HCT116 (cell line): ENCODE results near the gene FASN. TPM values are rescaled to one million over a fixed set of nuclear protein-coding genes. Genes with fewer than 3 reads are reported as not detected.

Source experiments
- ATAC-seq: fragments of 200-7000 bp; cut with Tn5 transposase; 2 replicates; pipeline ENCODE4 v1.9.1; 2020; ENCODE audit warnings: mild to moderate bottlenecking, moderate library complexity
- BruUV-seq: library from RNA; stranded (reverse); fragments of 400-500 nt; replicated peaks from 2 replicates; lab custom pipeline; 2021; lab: Mats Ljungman, UMichigan
- CTCF ChIA-PET: fragments of 300-600 bp; sonication (Branson Sonifier 250); formaldehyde crosslinking; loops from one replicate; lab custom pipeline; 2021; ENCODE audit warnings: antibody characterized with exemption; lab: Charles Lee
- POLR2A ChIA-PET: fragments of 300-600, 350-600 bp; sonication (Branson Sonifier 250); formaldehyde crosslinking; loops from one replicate; lab custom pipeline; 2021; ENCODE audit warnings: antibody characterized with exemption; lab: Charles Lee
- RAD21 ChIA-PET, 2 experiments: fragments of 300-600 bp; sonication (Branson Sonifier 250); formaldehyde crosslinking; loops; one replicate each; lab custom pipeline; 2023; ENCODE audit warnings: low total read pairs in 2 of 2; ENCODE audit not compliant: uncharacterized antibody in 2 of 2, unreplicated experiment in 2 of 2, low non-redundant PET in 1 of 2; lab: Charles Lee
- DNase-seq: peaks from one replicate; pipeline ENCODE4 v3.0.0-alpha.2; 2010; ENCODE audit warnings: low read depth, low spot score
- H2AFZ ChIP-seq: fragments of 200-600 bp; shearing (Covaris generic), sonication (generic); 2 replicates; pipeline ENCODE4 v1.6.1; 2017; ENCODE audit warnings: low read depth, mixed run types, mixed read lengths, antibody characterized with exemption, low read length; ENCODE audit not compliant: poor library complexity, severe bottlenecking
- H3K27ac ChIP-seq: 2 replicates; pipeline ENCODE4 v1.5.1; 2012; ENCODE audit warnings: low read depth, low read length
- H3K27me3 ChIP-seq: fragments of 200-600 bp; sonication (generic); 2 replicates; pipeline ENCODE4 v1.6.1; 2016; ENCODE audit warnings: mixed run types, low read length, mixed read lengths; ENCODE audit not compliant: insufficient read depth
- H3K36me3 ChIP-seq, 2 experiments: fragments of 200-500 bp in 1 of 2; fragments of 200-600 bp in 1 of 2; sonication (Bioruptor generic) in 1 of 2; sonication (generic) in 1 of 2; 2 replicates each; pipeline versions ENCODE4 v1.5.1 to v1.6.1; 2014 to 2016; ENCODE audit warnings: low read length in 2 of 2, inconsistent platforms in 1 of 2, mixed read lengths in 1 of 2, mixed run types in 1 of 2; ENCODE audit not compliant: insufficient read depth in 2 of 2, control insufficient read depth in 1 of 2
- H3K4me1 ChIP-seq, 2 experiments: fragments of 200-600 bp in 1 of 2; sonication (generic) in 1 of 2; 2 replicates each; pipeline versions ENCODE4 v1.5.1 to v1.6.1; 2012 to 2017; ENCODE audit warnings: low read length in 2 of 2, inconsistent platforms in 1 of 2, mild to moderate bottlenecking in 1 of 2, mixed read lengths in 1 of 2, mixed run types in 1 of 2, moderate library complexity in 1 of 2; ENCODE audit not compliant: insufficient read depth in 2 of 2, control insufficient read depth in 1 of 2
- H3K4me2 ChIP-seq: fragments of 200-600 bp; sonication (generic); 2 replicates; pipeline ENCODE4 v1.6.1; 2017; ENCODE audit warnings: mixed run types, low read length, mixed read lengths
- H3K4me3 ChIP-seq, 2 experiments: fragments of 200-600 bp in 1 of 2; sonication (generic) in 1 of 2; replicated peaks in 1 of 2; 2 replicates each; pipeline ENCODE4 v1.5.1; 2011 to 2016; ENCODE audit warnings: low read length in 2 of 2, control low read depth in 1 of 2, low read depth in 1 of 2, mild to moderate bottlenecking in 1 of 2, mixed read lengths in 1 of 2, mixed run types in 1 of 2
- H3K79me2 ChIP-seq: fragments of 200-600 bp; sonication (generic); 2 replicates; pipeline ENCODE4 v1.6.1; 2017; ENCODE audit warnings: mild to moderate bottlenecking, mixed run types, low read length, moderate library complexity, mixed read lengths; ENCODE audit not compliant: insufficient read depth
- H3K9ac ChIP-seq: fragments of 200-600 bp; sonication (generic); 2 replicates; pipeline ENCODE4 v1.6.1; 2016; ENCODE audit warnings: low read length, mixed read lengths
- H3K9me2 ChIP-seq: fragments of 200-600 bp; sonication (generic), shearing (Covaris generic); 2 replicates; pipeline ENCODE4 v1.6.1; 2017; ENCODE audit warnings: mixed run types, mild to moderate bottlenecking, moderate library complexity; ENCODE audit not compliant: insufficient read depth
- H3K9me3 ChIP-seq, 2 experiments: fragments of 200-500 bp in 1 of 2; fragments of 200-600 bp in 1 of 2; sonication (Bioruptor generic) in 1 of 2; sonication (generic) in 1 of 2; 2 replicates each; pipeline ENCODE4 v1.6.1; 2014 to 2017; ENCODE audit warnings: low read length in 2 of 2, mixed read lengths in 2 of 2, inconsistent platforms in 1 of 2, low read depth in 1 of 2, mild to moderate bottlenecking in 1 of 2, mixed run types in 1 of 2, moderate library complexity in 1 of 2; ENCODE audit not compliant: control insufficient read depth in 1 of 2, insufficient read depth in 1 of 2
- H4K20me1 ChIP-seq: fragments of 200-600 bp; sonication (generic), shearing (Covaris generic); 2 replicates; pipeline ENCODE4 v1.6.1; 2017; ENCODE audit warnings: mixed run types, mild to moderate bottlenecking, moderate library complexity; ENCODE audit not compliant: insufficient read depth
- CTCF ChIP-seq, 3 experiments: fragments of 200-600 bp in 1 of 3; sonication (generic) in 1 of 3; IDR thresholded peaks in 2 of 3; conservative IDR thresholded peaks in 1 of 3; 2 replicates each; pipeline ENCODE4 v1.5.1; 2012 to 2017; ENCODE audit warnings: low read depth in 2 of 3, low read length in 2 of 3, antibody characterized with exemption in 1 of 3, borderline replicate concordance in 1 of 3, control low read depth in 1 of 3, mild to moderate bottlenecking in 1 of 3, mixed read lengths in 1 of 3, mixed run types in 1 of 3, moderate library complexity in 1 of 3; ENCODE audit not compliant: insufficient read depth in 1 of 3
- EZH2 ChIP-seq: fragments of 200-600 bp; sonication (generic); IDR thresholded peaks from 2 replicates; pipeline ENCODE4 v1.6.1; 2017; ENCODE audit warnings: antibody characterized with exemption, mixed run types
- EZH2phosphoT487 ChIP-seq: fragments of 200-600 bp; IDR thresholded peaks from 2 replicates; pipeline ENCODE4 v1.6.1; 2018; ENCODE audit warnings: antibody characterized with exemption, borderline replicate concordance
- FOSL1 ChIP-seq: IDR thresholded peaks from 2 replicates; pipeline ENCODE4 v1.6.1; 2012; ENCODE audit warnings: low read depth
- JUND ChIP-seq: IDR thresholded peaks from 2 replicates; pipeline ENCODE4 v1.6.1; 2012
- MAX ChIP-seq: IDR thresholded peaks from 2 replicates; pipeline ENCODE4 v1.6.1; 2012
- POLR2A ChIP-seq: IDR thresholded peaks from 2 replicates; pipeline ENCODE4 v1.7.0; 2011; ENCODE audit warnings: borderline replicate concordance; ENCODE audit not compliant: insufficient read depth, insufficient read length; ENCODE audit errors: extremely low read depth
- POLR2AphosphoS5 ChIP-seq: IDR thresholded peaks from 2 replicates; pipeline ENCODE4 v1.6.1; 2011; ENCODE audit warnings: mild to moderate bottlenecking, low read depth, low read length, moderate library complexity
- SIN3A ChIP-seq: IDR thresholded peaks from 2 replicates; pipeline ENCODE4 v1.6.1; 2012; ENCODE audit warnings: low read depth
- SP1 ChIP-seq: IDR thresholded peaks from 2 replicates; pipeline ENCODE4 v1.6.1; 2012; ENCODE audit warnings: low read depth
- ZBTB33 ChIP-seq: IDR thresholded peaks from 2 replicates; pipeline ENCODE4 v1.6.1; 2011; ENCODE audit warnings: mild to moderate bottlenecking, low read length, moderate library complexity; ENCODE audit not compliant: insufficient replicate concordance; ENCODE audit errors: extremely low read depth
- ZFX ChIP-seq: fragments of 450-650 bp; IDR thresholded peaks from 2 replicates; pipeline ENCODE4 v1.6.1; 2017
- ZNF274 ChIP-seq: fragments of 200-500 bp; sonication (Bioruptor generic); IDR thresholded peaks from 2 replicates; pipeline ENCODE4 v1.6.1; 2014; ENCODE audit warnings: mild to moderate bottlenecking, low read depth, low read length, inconsistent platforms
- intact Hi-C: fragments of 100-400 bp; cut with micrococcal nuclease; formaldehyde crosslinking; loops from 2 replicates; pipeline ENCODE4 v1.10.0; 2022
- total RNA-seq: library from RNA; stranded (reverse); gene quantifications from one replicate; pipeline ENCODE4 v1.2.1, GENCODE V29; 2021; ENCODE audit not compliant: unreplicated experiment

FASN gene
- total RNA-seq, 1 experiment from 2014 or later, result 754 TPM

- CTCF ChIA-PET, result interaction anchor here (1.0 to 3.0 kb wide), 9 partner anchors 10 to 747 kb away, joined by 3 to 39 read pairs (median 9); partner anchors contain the start of genes CENPX, FASN and LRRC45
- intact Hi-C loops, result loop anchor here (1.0 to 10.0 kb wide), 5 partner anchors 8 to 383 kb away; partner anchors contain the start of genes HEXD, LRRC45 and OGFOD3
- H2AFZ ChIP-seq, result no peak within 1 kb of the TSS
Observed at GRCh38 chr17:82031303-82031884, 66.6 kb downstream of the FASN start, which contains the start of gene RAC3. TSS of gene RAC3 (plus strand) at chr17:82031678. CDS start at chr17:82031762, 84 bp downstream.

More at GRCh38 chr17:82031303-82031884, 66.6 kb downstream of the FASN start, which contains the start of gene RAC3:
- POLR2A ChIA-PET, result interaction anchor here (1.0 to 1.7 kb wide), 2 partner anchors 8 to 11 kb away, joined by 3 read pairs; partner anchors contain the start of genes CENPX and LRRC45
- Histone ChIP-seq H3K27me3 (no peaks in the 10 kb centered on the region), H3K36me3 (peaks cover 0 to 12% of the 10 kb centered on the region in 2 experiments; a peak in 1 of 4 replicates)
- TF ChIP-seq SP1, result no peak
- TF ChIP-seq SIN3A, result no peak
- TF ChIP-seq CTCF (IDR thresholded peaks at IDR 0.05 in 2 of 3, conservative IDR thresholded peaks at IDR 0.05 in 1 of 3; ENCODE audit: borderline replicate concordance in 1 of 3, insufficient read depth in 1 of 3, low read depth in 2 of 3, low read length in 2 of 3), result no peak
- no peak for TF ChIP-seq EZH2
- no peak for TF ChIP-seq MAX
- TF ChIP-seq POLR2A, result peak; percentile 5
- TF ChIP-seq FOSL1, result no peak
- TF ChIP-seq POLR2AphosphoS5, result 0 out of 2 replicates have a peak, but pooled peaks have one; percentile 4
- no peak for TF ChIP-seq ZBTB33
- TF ChIP-seq ZNF274, result no peak
- TF ChIP-seq ZFX, result no peak
- TF ChIP-seq JUND, result no peak
- TF ChIP-seq EZH2phosphoT487, result no peak
- TF ChIP-seq, all 23 proteins: peak for 2
- RAD21 ChIA-PET, result interaction anchor here in 1 of 2 experiments (0.6 kb wide), 1 partner anchor 35 kb away, joined by 3 read pairs; no protein-coding TSS in a partner anchor
- no peaks in the 10 kb centered on the region for H3K9me3 ChIP-seq
- peak within 1 kb of the TSS; percentile 99 for H3K4me2 ChIP-seq
- no peaks in the 10 kb centered on the region for H3K9me2 ChIP-seq
- no TSS peak for BruUV-seq
- no peaks in the 10 kb centered on the region for H4K20me1 ChIP-seq
- H3K27ac ChIP-seq, result peak within 1 kb of the TSS; percentile 93
- H3K79me2 ChIP-seq, result peaks cover 21% of the 10 kb centered on the region; the same call in 1 of the 2 replicates
- peaks cover 16 to 57% of the 10 kb centered on the region in 2 experiments; a peak in 3 of 4 replicates for H3K4me1 ChIP-seq
- peak within 1 kb of the TSS; percentile 93 for H3K9ac ChIP-seq
- DNase-seq (no peak), ATAC-seq (peak; percentile 64)
- H3K4me3 ChIP-seq, result peak within 1 kb of the TSS; percentile 88 to 90
